Esophagus squamous epithelium (tissue), 5 donors: ENCODE data around the gene SACS. TPM values are rescaled to one million over a fixed set of nuclear protein-coding genes. Genes with fewer than 3 reads are reported as not detected.
A peak's percentile ranks its signal among the peaks of the same experiment; 100 is the strongest.

ENCODE experiments used
- DNase-seq: peaks from one replicate; lab custom pipeline; 2025; lab: John Stamatoyannopoulos, UW
- H3K27ac ChIP-seq, 4 donors: fragments of 200-600 bp; sonication (generic); one replicate each; pipeline ENCODE4 v1.5.1; 2016 to 2019; ENCODE audit warnings: mild to moderate bottlenecking in 1 of 4
- H3K27me3 ChIP-seq, 4 donors: fragments of 200-600 bp; sonication (generic); 1 replicate in 3 of 4; 2 replicates in 1 of 4; pipeline versions ENCODE4 v1.5.1 to v1.6.0; 2017 to 2021; ENCODE audit warnings: antibody characterized with exemption in 1 of 4
- H3K36me3 ChIP-seq, 3 donors: fragments of 200-600 bp; sonication (generic); one replicate each; pipeline ENCODE4 v1.5.1; 2016 to 2019
- H3K4me1 ChIP-seq, 3 donors: fragments of 200-600 bp; sonication (generic); one replicate each; pipeline ENCODE4 v1.5.1; 2017 to 2019
- H3K4me3 ChIP-seq, 4 donors: fragments of 200-600 bp; sonication (generic); 1 replicate in 3 of 4; 2 replicates in 1 of 4; pipeline ENCODE4 v1.5.1; 2016 to 2019; ENCODE audit warnings: mild to moderate bottlenecking in 2 of 4, moderate library complexity in 1 of 4
- H3K9me3 ChIP-seq, 3 donors: fragments of 200-600 bp; sonication (generic); one replicate each; pipeline ENCODE4 v1.5.1; 2016 to 2019
- POLR2A ChIP-seq, 4 donors: fragments of 450-650 bp; IDR thresholded peaks; one replicate each; pipeline ENCODE4 v1.6.1; 2017; ENCODE audit warnings: antibody characterized with exemption in 4 of 4, mild to moderate bottlenecking in 4 of 4, moderate library complexity in 3 of 4
- WGBS, 2 donors: methylation state at CpG; one replicate each; pipeline ENCODE4 v1.1.5; 2018; 5-methylcytosine and 5-hydroxymethylcytosine counted together
- intact Hi-C: fragments of 100-400 bp; cut with DNase I; formaldehyde crosslinking; loops from one replicate; pipeline ENCODE4 v1.15.0; 2022
- total RNA-seq, 4 donors: library from RNA; depleted of rRNA; stranded (reverse); fragments of >200 nt; gene quantifications; one replicate each; pipeline ENCODE4 v1.1.0, GENCODE V29; 2016
- TF ChIP-seq, protein P1 (sequence below), 6 experiments: fragments of 450-650 bp in 4 of 6; fragments of 200-600 bp in 2 of 6; sonication (generic) in 2 of 6; IDR thresholded peaks; one replicate each; pipeline ENCODE4 v1.5.1; 2016 to 2019; ENCODE audit warnings: antibody characterized with exemption in 6 of 6, mild to moderate bottlenecking in 4 of 6, moderate library complexity in 4 of 6
- donor health status: DM: yes; HTN: yes; CAD: no.

Gene SACS
- total RNA-seq, 4 donors from 2014 or later = 3.0 to 14.5 (median 10.6) TPM

DNA sequence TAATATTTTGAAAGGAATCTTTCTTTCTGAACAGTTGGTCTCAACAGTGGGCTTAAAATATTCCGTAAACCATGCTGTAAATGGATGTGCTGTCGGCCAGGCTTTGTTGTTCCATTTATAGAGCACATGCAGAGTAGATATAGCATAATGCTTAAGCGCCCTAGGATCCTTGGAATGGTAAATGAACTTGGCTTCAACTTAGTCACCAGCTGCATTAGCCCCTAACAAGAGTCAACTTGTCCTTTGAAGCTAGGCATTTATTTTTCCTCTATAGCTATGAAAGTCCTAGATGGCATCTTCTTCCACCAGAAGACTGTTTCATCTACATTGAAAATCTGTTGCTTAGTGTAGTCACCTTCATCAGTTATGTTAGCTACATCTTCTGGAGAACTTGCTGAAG, 47.6 kb downstream of the SACS start:
- intact Hi-C loops = no loop called here
- WGBS, 2 donors = 61 to 93% methylated on average over 3 of the region's 3 CpGs
- no peaks in the 10 kb centered on the region for H3K36me3 ChIP-seq
- H3K27ac ChIP-seq = no peak overlapping the region
- TF ChIP-seq POLR2A (IDR thresholded peaks at IDR 0.05) = no peak
- H3K27me3 ChIP-seq = no peaks in the 10 kb centered on the region
- no peak overlapping the region for H3K4me3 ChIP-seq
- no peaks in the 10 kb centered on the region for H3K9me3 ChIP-seq
- DNase-seq = no peak
- H3K4me1 ChIP-seq = no peaks in the 10 kb centered on the region

DNA sequence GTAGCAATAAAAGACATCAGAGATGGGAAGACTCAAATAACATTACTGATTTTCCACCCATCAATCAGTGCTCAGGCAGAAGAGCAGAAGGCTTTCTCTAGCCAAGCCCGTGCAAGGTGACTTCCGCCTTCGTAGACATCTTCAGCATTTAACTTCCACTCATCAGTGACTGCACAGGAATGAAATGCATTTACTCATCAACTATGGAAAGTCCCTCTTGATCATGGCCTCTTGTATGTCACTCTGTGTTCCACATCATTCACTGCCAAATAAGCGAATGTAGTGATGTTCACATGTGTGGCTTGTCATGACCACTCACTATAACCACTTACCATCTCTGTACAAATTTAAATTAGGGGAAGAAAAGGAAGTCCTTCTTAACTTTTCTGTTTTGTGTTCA, 49.4 kb downstream of the SACS start:
- no peaks in the 10 kb centered on the region for H3K4me1 ChIP-seq
- no peak for DNase-seq
- no peak for TF ChIP-seq POLR2A (IDR thresholded peaks at IDR 0.05)
- TF ChIP-seq, protein P1, sequence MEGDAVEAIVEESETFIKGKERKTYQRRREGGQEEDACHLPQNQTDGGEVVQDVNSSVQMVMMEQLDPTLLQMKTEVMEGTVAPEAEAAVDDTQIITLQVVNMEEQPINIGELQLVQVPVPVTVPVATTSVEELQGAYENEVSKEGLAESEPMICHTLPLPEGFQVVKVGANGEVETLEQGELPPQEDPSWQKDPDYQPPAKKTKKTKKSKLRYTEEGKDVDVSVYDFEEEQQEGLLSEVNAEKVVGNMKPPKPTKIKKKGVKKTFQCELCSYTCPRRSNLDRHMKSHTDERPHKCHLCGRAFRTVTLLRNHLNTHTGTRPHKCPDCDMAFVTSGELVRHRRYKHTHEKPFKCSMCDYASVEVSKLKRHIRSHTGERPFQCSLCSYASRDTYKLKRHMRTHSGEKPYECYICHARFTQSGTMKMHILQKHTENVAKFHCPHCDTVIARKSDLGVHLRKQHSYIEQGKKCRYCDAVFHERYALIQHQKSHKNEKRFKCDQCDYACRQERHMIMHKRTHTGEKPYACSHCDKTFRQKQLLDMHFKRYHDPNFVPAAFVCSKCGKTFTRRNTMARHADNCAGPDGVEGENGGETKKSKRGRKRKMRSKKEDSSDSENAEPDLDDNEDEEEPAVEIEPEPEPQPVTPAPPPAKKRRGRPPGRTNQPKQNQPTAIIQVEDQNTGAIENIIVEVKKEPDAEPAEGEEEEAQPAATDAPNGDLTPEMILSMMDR (IDR thresholded peaks at IDR 0.05) = no peak
- H3K36me3 ChIP-seq = no peaks in the 10 kb centered on the region
- H3K4me3 ChIP-seq = no peak overlapping the region
- whole genome bisulfite sequencing, 2 donors = 37 to 59% methylated on average over 4 of the region's 4 CpGs
- no peak overlapping the region for H3K27ac ChIP-seq
- no peaks in the 10 kb centered on the region for H3K9me3 ChIP-seq
- intact Hi-C loops = no loop called here
- H3K27me3 ChIP-seq = no peaks in the 10 kb centered on the region

DNA sequence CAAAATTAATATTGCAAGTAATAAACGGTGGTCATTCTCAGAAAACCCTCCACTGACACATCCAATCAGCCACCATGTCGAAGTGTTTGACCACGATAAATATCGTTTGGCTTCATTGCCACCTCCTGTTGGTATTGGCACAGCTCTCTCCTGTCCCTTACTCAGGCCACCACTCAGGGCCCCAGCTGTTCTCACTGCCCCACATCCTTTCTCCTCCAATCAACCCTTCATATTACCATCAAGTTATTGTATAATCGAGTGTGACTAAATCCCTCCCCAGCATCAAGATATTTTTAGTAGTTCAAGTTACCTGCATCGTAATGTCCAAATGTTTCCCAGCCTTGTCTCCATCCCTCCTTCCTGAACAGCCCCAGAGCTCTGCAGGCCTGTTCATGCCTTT, 50.4 kb downstream of the SACS start:
- intact Hi-C loops = no loop called here
- WGBS, 2 donors = 83 to 86% methylated on average over 6 of the region's 6 CpGs
- DNase-seq = no peak

DNA sequence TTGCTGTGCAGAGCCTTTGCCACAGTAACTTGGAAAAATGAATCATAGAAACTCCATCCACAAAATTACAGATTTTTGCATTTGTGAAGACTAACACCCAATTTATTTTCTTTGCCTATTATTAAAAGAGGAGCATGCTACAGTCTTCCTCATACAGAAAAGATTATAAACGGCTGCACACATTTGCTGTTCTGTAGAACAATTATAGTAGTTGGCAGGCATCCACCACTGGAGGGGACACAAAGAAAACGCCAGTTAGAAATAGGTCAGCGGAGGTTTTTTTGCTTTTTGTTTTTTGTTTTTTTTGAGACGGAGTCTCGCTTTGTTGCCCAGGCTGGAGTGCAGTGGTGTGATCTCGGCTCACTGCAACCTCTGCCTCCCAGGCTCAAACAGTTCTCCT, 51.6 kb downstream of the SACS start:
- H3K27ac ChIP-seq = peak overlapping the region in 1 of 4 donors; percentile 0
- H3K9me3 ChIP-seq = no peaks in the 10 kb centered on the region
- peaks cover 0 to 18% (median 11%) of the 10 kb centered on the region in 3 donors for H3K4me1 ChIP-seq
- DNase-seq = no peak
- no peak for TF ChIP-seq POLR2A (IDR thresholded peaks at IDR 0.05)
- TF ChIP-seq, protein P1 (IDR thresholded peaks at IDR 0.05) = no peak
- H3K36me3 ChIP-seq = no peaks in the 10 kb centered on the region
- intact Hi-C loops = no loop called here
- H3K27me3 ChIP-seq = no peaks in the 10 kb centered on the region
- WGBS, 2 donors = 56% methylated on average over 6 of the region's 6 CpGs
- no peak overlapping the region for H3K4me3 ChIP-seq

More for the DNA sequence above, 50.4 kb downstream of the SACS start:
- no peak for TF ChIP-seq POLR2A (IDR thresholded peaks at IDR 0.05)
- TF ChIP-seq, protein P1 (IDR thresholded peaks at IDR 0.05) = no peak
- H3K36me3 ChIP-seq = no peaks in the 10 kb centered on the region
- no peak overlapping the region for H3K4me3 ChIP-seq
- peaks cover 0 to 5% (median 3%) of the 10 kb centered on the region in 3 donors for H3K4me1 ChIP-seq
- no peaks in the 10 kb centered on the region for H3K9me3 ChIP-seq
- no peaks in the 10 kb centered on the region for H3K27me3 ChIP-seq
- no peak overlapping the region for H3K27ac ChIP-seq

DNA sequence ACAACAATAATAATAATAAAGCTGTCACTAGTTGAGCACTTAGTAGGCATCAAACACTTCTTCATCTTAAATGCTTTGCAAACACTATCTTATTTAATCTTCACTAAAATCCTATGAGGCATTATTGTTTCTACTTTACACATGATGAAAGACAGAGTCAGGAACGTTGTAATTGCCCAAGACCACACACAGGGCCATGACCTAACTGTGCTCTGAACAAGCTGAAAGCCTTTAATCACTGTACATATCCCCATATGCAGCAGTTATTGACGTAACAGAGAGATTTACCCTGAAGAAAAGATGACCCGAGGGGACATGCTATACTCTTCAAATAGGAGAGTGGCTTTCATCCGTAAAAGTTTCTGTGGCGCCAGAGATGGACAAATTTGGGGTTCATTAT, 53.0 kb downstream of the SACS start:
- DNase-seq = no peak
- TF ChIP-seq POLR2A (IDR thresholded peaks at IDR 0.05) = no peak
- TF ChIP-seq, protein P1 (IDR thresholded peaks at IDR 0.05) = no peak
- Histone ChIP-seq H3K36me3 (no peaks in the 10 kb centered on the region), H3K27ac (no peak overlapping the region), H3K4me3 (no peak overlapping the region), H3K4me1 (peaks cover 0 to 31% (median 15%) of the 10 kb centered on the region in 3 donors), H3K27me3 (no peaks in the 10 kb centered on the region), H3K9me3 (no peaks in the 10 kb centered on the region)
- intact Hi-C loops = no loop called here
- WGBS, 2 donors = 70 to 74% methylated on average over 5 of the region's 5 CpGs
